Measurements from ENCODE around the gene ZNF506.
"Not testable (repeated sequence)": the region's sequence is repeated elsewhere in the genome, so short reads cannot be mapped to it uniquely, and the experiment has no call there.

The ZNF506 gene

DNA sequence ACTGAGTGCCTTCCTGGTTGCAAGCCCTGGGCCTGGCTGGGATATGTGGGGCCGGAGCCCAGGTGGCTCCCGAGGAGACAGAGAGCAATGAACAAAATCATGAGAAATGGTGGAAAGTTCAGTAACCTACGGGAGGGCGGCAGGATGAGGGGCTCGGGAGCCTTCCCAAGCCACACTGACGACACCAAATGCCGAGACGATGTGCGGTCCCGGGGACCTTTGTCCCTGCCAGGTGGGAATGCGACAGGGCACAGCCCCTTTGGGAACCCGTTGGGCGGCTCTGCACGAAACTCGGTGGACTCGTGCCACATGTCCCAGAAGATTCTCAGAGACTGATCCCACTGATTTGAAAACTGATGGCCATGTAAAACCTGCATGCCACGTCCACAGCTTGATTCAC lies 76.9 kb downstream of the ZNF506 start:
- DNase-seq (ENCODE audit: low spot score): no peak

DNA sequence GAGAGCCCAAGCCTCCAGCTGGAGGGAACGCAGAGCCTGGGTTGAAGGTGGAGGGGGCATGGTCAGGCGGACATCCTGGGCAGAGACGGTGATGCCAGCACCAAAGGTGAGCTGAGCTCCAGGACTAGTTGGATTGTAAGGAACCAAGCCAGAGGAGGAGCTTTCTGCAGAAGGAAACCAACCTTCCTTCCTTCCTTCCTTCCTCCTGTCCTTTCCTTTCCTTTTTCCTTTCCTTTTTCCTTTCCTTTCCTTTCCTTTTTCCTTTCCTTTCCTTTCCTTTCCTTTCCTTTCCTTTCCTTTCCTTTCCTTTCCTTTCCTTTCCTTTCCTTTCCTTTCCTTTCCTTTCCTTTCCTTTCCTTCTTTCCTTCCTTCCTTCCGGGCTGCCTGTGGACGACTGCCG lies 77.6 kb downstream of the ZNF506 start:
- DNase-seq (ENCODE audit: low spot score): not testable (repeated sequence)

DNA sequence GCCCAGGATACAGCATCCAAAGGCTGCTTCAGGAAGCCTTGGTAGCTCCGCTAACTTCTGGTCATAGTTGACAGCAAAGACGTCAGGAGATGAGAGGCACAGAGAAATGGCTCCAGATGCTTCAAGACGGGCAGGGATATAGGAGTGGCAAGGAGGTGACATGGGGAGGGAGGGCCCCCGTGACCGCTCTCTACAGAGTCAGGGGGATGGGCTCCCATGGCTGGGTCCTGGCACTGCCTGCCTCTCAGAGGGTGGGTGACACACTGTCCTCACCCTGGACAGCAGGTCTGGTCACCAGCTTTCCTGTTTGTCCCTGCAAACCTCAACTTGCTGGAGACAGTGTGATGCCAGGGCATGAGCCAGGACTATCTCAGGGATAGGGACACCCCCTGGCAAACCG lies 78.4 kb downstream of the ZNF506 start:
- no peak for DNase-seq (ENCODE audit: low spot score)

DNA sequence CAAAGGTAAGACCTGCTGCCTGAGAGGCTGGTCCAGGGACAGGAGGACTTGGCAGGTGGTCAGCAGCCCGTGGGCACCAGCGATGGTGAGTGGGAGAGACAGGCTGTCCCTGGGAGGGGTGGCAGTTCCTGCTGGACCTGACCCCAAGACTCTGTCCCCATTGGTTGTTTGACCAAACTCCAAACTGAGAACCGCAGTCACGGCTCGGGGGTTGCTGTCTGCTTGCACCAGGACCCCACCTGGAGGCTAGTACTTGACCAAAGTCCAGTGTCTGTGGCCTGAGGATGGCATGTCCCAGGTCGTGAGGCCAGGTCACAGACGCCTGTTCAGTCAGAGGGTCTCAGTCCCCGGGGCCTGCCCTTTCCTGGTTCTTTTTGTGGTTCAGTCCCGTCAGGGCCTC lies 78.8 kb downstream of the ZNF506 start:
- no peak for DNase-seq (ENCODE audit: low spot score)
